SKM-1 treated with dmso at 0.1 percent for 144 hours (cell line): ENCODE measurements around the gene STAT5B.
A peak's percentile ranks its signal among the peaks of the same experiment; 100 is the strongest.
"Not testable (repeated sequence)": the region's sequence is repeated elsewhere in the genome, so short reads cannot be mapped to it uniquely, and the experiment has no call there.

ENCODE experiments used
- DNase-seq: peaks from one replicate; lab custom pipeline; 2025; ENCODE audit not compliant: unreplicated experiment; lab: John Stamatoyannopoulos, UW

Gene STAT5B

GRCh38 chr17:42198897-42199296 lies 77.3 kb downstream of the STAT5B start:
- peak; percentile 41 for DNase-seq

GRCh38 chr17:42197564-42198156 lies 78.5 kb downstream of the STAT5B start:
- DNase-seq = no peak

- DNase-seq = peak; percentile 83
Measured at GRCh38 chr17:42193969-42194899, 82.0 kb downstream of the STAT5B start, which contains the start of gene GHDC. GHDC (minus strand) TSS chr17:42194494; CDS start chr17:42193581, 913 bp downstream.

GRCh38 chr17:42193216-42193968 lies 82.8 kb downstream of the STAT5B start:
- no peak for DNase-seq

GRCh38 chr17:42192189-42193126 lies 83.7 kb downstream of the STAT5B start:
- DNase-seq = no peak

GRCh38 chr17:42191275-42191608 lies 84.9 kb downstream of the STAT5B start:
- DNase-seq = no peak

- DNase-seq = no peak
Measured at GRCh38 chr17:42190491-42191274, 85.5 kb downstream of the STAT5B start.

GRCh38 chr17:42189651-42189965 lies 86.6 kb downstream of the STAT5B start:
- DNase-seq = no peak

- DNase-seq = peak; percentile 95
Measured at GRCh38 chr17:42188749-42189650, 87.2 kb downstream of the STAT5B start.

GRCh38 chr17:42187833-42188232 lies 88.4 kb downstream of the STAT5B start:
- no peak for DNase-seq

GRCh38 chr17:42186191-42186590 lies 90.0 kb downstream of the STAT5B start:
- DNase-seq = not testable (repeated sequence)

- DNase-seq = no peak
Measured at GRCh38 chr17:42185621-42185930, 90.6 kb downstream of the STAT5B start.

- DNase-seq = no peak
Measured at GRCh38 chr17:42184713-42185620, 91.2 kb downstream of the STAT5B start, which contains the start of gene HCRT. HCRT (minus strand) TSS chr17:42185452; CDS start chr17:42185365, 87 bp downstream.

GRCh38 chr17:42183741-42184711 lies 92.2 kb downstream of the STAT5B start:
- DNase-seq = peak; percentile 60

GRCh38 chr17:42182927-42183734 lies 93.1 kb downstream of the STAT5B start:
- DNase-seq = no peak

GRCh38 chr17:42181851-42182207 lies 94.4 kb downstream of the STAT5B start:
- no peak for DNase-seq
